C4-2B (cell line): ENCODE data around the gene SNX25.
"Not testable (repeated sequence)": the region's sequence is repeated elsewhere in the genome, so short reads cannot be mapped to it uniquely, and the experiment has no call there.

Experiments used
- H3K27ac ChIP-seq: fragments of 450-650 bp; 2 replicates; pipeline ENCODE4 v1.5.1; 2017
- ZFX ChIP-seq: fragments of 450-650 bp; IDR thresholded peaks from 2 replicates; pipeline ENCODE4 v1.6.1; 2017
- TF ChIP-seq, protein P1 (sequence below): fragments of 450-650 bp; conservative IDR thresholded peaks from 2 replicates; pipeline ENCODE4 v1.5.1; 2017; ENCODE audit warnings: mild to moderate bottlenecking

SNX25 gene

DNA sequence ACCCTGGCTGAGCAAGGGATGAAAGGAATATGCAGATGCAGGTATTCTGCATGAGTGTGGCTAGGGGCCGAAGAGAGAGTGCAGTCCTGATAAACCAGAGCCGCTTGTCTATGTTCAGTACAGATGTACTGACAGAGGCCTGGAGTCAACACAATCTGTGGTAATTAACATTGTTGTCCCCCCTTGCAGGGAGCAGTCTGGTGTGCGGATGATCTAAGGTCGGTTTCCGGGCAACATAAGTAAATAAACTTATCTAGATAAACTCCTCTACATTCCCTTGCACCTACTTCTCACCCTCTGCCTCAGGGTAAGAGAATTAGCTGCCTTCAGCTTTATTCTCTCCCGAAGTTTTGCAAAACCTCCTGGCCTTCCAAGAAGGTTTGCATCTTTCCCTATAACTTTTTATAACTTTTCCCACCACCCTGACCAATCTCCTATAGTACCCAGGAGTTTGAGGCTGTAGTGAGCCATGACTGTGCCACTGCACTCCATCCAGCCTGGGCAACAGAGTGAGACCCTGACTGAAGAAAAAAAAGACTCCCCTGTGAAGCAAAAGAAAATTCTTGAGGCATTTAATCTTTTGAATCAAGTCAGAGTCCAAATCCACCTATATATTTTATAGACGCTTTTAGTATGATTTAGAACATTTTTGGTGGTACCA, 26.6 kb downstream of the SNX25 start:
- TF ChIP-seq ZFX: no peak
- TF ChIP-seq, protein P1, sequence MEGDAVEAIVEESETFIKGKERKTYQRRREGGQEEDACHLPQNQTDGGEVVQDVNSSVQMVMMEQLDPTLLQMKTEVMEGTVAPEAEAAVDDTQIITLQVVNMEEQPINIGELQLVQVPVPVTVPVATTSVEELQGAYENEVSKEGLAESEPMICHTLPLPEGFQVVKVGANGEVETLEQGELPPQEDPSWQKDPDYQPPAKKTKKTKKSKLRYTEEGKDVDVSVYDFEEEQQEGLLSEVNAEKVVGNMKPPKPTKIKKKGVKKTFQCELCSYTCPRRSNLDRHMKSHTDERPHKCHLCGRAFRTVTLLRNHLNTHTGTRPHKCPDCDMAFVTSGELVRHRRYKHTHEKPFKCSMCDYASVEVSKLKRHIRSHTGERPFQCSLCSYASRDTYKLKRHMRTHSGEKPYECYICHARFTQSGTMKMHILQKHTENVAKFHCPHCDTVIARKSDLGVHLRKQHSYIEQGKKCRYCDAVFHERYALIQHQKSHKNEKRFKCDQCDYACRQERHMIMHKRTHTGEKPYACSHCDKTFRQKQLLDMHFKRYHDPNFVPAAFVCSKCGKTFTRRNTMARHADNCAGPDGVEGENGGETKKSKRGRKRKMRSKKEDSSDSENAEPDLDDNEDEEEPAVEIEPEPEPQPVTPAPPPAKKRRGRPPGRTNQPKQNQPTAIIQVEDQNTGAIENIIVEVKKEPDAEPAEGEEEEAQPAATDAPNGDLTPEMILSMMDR: no peak
- no peak overlapping the region for H3K27ac ChIP-seq

DNA sequence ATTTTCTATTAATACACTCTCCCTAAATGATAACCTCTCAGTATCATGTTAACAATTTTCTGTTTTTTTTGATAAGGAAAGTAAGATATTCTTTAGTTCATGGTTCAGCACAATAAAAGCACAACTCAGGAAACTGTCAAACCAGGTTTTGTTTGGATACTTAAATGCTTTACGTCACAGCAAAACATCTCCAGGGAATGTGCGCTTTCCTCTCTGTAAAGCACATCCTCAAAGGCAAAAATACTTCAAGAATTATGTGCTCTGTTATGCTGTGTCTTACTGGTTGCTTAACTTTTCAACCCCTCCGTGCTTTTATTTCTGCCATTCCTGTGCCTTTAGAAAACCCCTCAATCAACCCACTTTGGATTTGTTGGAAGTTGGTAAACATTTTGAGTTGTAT, 27.8 kb downstream of the SNX25 start:
- TF ChIP-seq, protein P1: no peak
- no peak for TF ChIP-seq ZFX

DNA sequence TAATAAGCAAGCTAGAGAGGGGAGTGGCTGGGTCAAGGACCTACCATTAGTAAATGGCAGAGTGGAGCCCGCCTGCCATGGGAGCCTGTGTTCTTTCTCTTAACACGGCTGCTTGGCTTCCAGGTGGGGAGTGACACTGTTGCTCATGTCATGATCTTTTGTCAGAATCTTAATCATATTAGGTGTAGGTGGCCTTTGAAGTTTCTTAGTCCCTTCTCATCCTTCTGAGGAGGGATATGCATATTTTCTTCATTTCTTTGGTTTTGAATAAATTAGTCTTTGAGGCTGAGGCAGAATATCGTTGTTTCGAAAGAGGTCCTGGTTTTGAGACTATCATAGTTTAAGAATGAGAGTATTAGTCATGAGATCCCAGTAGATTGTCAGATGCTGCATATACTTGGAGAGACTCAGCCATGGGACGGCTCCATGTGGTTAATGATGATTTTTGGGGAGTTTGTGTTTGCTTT, 28.9 kb downstream of the SNX25 start:
- H3K27ac ChIP-seq: no peak overlapping the region
- TF ChIP-seq ZFX: no peak
- TF ChIP-seq, protein P1: no peak

More for the DNA sequence above, 27.8 kb downstream of the SNX25 start:
- no peak overlapping the region for H3K27ac ChIP-seq

DNA sequence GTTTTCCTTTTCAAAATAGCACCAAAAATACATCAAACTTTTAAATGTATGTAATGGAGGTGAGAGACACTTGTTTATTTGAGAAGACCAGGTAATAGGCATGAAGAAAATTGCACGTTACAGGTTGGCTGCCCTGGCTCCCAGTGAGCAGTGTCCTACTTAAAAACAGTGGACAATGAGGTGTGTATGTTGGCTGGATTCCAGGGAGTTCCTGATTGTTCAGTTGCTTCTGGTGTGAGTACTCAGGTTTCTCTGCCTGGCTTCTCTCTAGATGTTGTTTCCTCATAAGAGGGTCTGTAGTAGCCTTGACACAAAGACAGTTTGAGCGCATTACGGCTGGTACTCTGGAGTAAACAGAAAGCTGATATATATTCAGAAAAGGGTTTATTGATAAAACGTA, 29.4 kb downstream of the SNX25 start:
- TF ChIP-seq ZFX: no peak
- TF ChIP-seq, protein P1: no peak
- H3K27ac ChIP-seq: no peak overlapping the region

DNA sequence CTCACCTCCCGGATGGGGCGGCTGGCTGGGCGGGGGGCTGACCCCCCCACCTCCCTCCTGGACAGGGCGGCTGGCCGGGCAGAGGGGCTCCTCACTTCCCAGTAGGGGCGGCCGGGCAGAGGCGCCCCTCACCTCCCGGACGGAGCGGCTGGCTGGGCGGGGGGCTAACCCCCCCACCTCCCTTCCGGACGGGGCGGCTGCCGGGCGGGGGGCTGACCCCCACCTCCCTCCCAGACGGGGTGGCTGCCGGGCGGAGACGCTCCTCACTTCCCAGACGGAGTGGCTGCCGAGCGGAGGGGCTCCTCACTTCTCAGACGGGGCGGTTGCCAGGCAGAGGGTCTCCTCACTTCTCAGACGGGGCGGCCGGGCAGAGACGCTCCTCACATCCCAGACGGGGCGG, 31.1 kb downstream of the SNX25 start:
- H3K27ac ChIP-seq: not testable (repeated sequence)

DNA sequence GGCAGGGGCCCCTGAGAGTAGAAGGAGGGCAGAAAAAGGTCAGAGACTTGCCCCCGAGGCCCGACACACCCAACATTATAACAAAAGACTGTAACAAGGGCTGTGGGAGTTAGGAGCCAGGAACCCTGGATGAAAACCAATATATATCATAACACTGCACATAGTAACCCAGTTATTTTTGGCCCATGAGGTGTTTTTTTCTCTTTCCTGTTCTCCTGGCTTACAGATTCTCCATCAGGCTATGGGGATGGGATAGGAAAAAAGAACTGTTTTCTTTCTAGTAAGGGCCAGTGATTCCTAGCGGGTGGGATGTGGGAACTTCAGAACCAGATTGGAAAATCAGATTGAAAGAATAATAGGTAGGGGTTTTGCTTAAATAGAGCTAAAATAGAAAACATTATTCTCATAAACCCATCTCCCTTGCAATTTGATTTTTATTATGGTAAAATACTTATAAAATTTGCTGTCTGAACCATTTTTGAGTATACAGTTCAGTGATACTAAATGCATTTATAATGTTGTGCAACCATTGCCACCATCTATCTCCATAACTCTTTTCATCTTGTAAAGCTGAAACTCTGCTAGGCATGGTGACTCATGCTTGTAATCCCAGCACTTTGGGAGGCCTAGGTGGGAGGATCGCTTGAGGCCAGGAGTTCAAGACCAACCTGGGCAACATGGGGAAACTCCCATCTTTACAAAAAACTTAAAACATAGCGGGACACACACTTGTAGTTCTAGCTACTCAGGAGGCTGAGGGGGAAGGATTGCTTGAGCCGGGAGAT, 33.5 kb downstream of the SNX25 start:
- H3K27ac ChIP-seq: no peak overlapping the region
- no peak for TF ChIP-seq ZFX
- TF ChIP-seq, protein P1: no peak

DNA sequence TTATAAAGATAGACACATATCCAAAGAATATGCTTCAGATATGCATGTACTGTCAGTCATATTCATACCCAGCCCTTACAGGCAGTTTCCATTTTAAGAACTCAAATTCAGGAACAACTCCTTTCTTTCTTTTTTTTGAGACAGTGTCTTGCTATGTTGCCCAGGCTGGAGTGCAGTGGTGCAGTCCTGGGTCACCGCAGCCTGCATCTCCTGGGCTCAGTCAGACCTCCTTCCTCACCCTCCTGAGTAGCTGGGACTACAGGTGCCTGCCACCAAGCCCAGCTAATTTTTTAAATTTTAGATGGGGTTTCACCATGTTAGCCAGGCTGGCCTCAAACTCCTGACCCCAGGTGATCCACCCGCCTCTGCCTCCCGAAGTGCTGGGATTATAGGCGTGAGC, 34.5 kb downstream of the SNX25 start:
- H3K27ac ChIP-seq: no peak overlapping the region
- no peak for TF ChIP-seq ZFX
- TF ChIP-seq, protein P1: no peak
